SU-DHL-6 (cell line): ENCODE measurements around the gene NUP50.
"Not testable (repeated sequence)": the region's sequence is repeated elsewhere in the genome, so short reads cannot be mapped to it uniquely, and the experiment has no call there.

Experiments
- H2AFZ ChIP-seq: fragments of 200-600 bp; sonication (generic); 2 replicates; pipeline ENCODE4 v1.6.1; 2014; ENCODE audit warnings: low read depth, mild to moderate bottlenecking, moderate library complexity, mixed read lengths, antibody characterized with exemption, low read length; ENCODE audit not compliant: severe bottlenecking
- H3F3A ChIP-seq: fragments of 200-600 bp; shearing (Covaris generic); 2 replicates; pipeline ENCODE4 v1.6.0; 2016; ENCODE audit warnings: antibody characterized with exemption, mild to moderate bottlenecking; ENCODE audit not compliant: insufficient read depth
- H3K27ac ChIP-seq: fragments of 200-600 bp; sonication (generic); 2 replicates; pipeline ENCODE4 v1.5.1; 2016; ENCODE audit warnings: low read depth, mild to moderate bottlenecking, low read length, moderate library complexity, mixed read lengths
- H3K27me3 ChIP-seq: fragments of 200-600 bp; sonication (generic), shearing (Covaris generic); 2 replicates; pipeline ENCODE4 v1.6.0; 2014; ENCODE audit warnings: mild to moderate bottlenecking, low read length
- H3K36me3 ChIP-seq: fragments of 200-600 bp; sonication (generic); 2 replicates; pipeline ENCODE4 v1.6.1; 2014; ENCODE audit warnings: mild to moderate bottlenecking, low read length, mixed read lengths
- H3K4me2 ChIP-seq: fragments of 300-600, 200-600 bp; shearing (Covaris generic), sonication (generic); 2 replicates; pipeline ENCODE4 v1.6.0; 2014; ENCODE audit warnings: low read length, low read depth, mild to moderate bottlenecking; ENCODE audit not compliant: poor library complexity, severe bottlenecking
- H3K4me3 ChIP-seq: fragments of 200-600 bp; sonication (generic); 2 replicates; pipeline ENCODE4 v1.5.1; 2014; ENCODE audit warnings: antibody characterized with exemption, low read length, mild to moderate bottlenecking, mixed read lengths; ENCODE audit not compliant: insufficient read depth, poor library complexity, severe bottlenecking
- H3K79me2 ChIP-seq: fragments of 200-600 bp; sonication (generic); 2 replicates; pipeline ENCODE4 v1.6.1; 2014; ENCODE audit warnings: mild to moderate bottlenecking, low read length, moderate library complexity; ENCODE audit not compliant: insufficient read depth
- H3K9ac ChIP-seq: fragments of 200-600 bp; sonication (generic); 2 replicates; pipeline ENCODE4 v1.7.0; 2014; ENCODE audit warnings: mild to moderate bottlenecking, low read length
- H3K9me2 ChIP-seq: fragments of 200-600 bp; sonication (generic); replicated peaks from 2 replicates; pipeline ENCODE4 v1.6.1; 2014; ENCODE audit warnings: low read length; ENCODE audit not compliant: insufficient read depth
- H3K9me3 ChIP-seq: fragments of 200-600 bp; sonication (generic); 2 replicates; pipeline ENCODE4 v1.6.1; 2014; ENCODE audit warnings: low read length, mixed read lengths; ENCODE audit not compliant: insufficient read depth
- H4K20me1 ChIP-seq: fragments of 200-600 bp; sonication (generic); 2 replicates; pipeline ENCODE4 v1.6.1; 2014; ENCODE audit warnings: low read depth, mild to moderate bottlenecking, antibody characterized with exemption, low read length, moderate library complexity, mixed read lengths
- CTCF ChIP-seq: fragments of 200-600 bp; sonication (generic); IDR thresholded peaks from one replicate; pipeline ENCODE4 v1.5.1; 2017; ENCODE audit warnings: antibody characterized with exemption, mild to moderate bottlenecking, low read length, moderate library complexity; ENCODE audit not compliant: insufficient read depth, poor library complexity, severe bottlenecking
- EZH2phosphoT487 ChIP-seq: fragments of 200-600 bp; sonication (generic), shearing (Covaris generic); conservative IDR thresholded peaks from 2 replicates; pipeline ENCODE4 v1.6.1; 2018; ENCODE audit warnings: mild to moderate bottlenecking, antibody characterized with exemption, low read length, moderate library complexity, mixed read lengths

The NUP50 gene

DNA sequence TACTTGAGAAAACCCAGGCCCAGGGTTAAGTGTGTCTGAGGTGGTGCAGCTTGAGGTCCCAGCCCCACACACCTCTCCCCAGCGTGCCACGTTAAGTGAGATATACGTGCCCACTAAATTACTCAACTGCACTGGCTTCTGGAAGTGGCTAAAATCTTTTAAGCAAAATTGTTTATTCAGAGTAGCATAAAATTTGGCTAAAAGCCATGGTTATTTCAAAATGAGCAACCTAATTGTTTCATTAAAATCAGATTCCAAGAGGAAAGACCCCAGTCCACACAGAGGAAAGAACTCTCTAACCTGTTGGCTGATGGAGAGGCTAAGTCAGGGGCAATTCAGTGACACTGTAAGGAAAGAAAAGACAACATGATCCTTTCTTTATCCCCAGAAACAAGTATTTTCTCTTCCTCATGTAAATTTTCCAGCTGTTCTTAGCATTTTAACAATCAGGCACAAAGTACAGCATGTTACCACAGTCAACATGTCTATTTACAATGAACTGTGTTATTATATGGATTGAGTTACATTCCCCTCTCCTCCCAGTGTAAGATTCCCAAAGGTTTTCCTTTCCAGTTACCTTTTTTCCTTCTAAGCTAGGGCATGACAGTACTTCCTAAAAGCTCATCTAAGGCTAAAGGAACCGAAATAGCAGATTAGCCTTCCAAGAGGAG is 26.6 kb downstream of the NUP50 start:
- Histone ChIP-seq H2AFZ (no peak overlapping the region), H3K9me3 (no peaks in the 10 kb centered on the region), H3K9me2 (no peaks in the 10 kb centered on the region), H3K9ac (no peak overlapping the region), H3K27me3 (no peaks in the 10 kb centered on the region), H3K4me2 (no peak overlapping the region), H3K4me3 (no peak overlapping the region), H3K36me3 (peaks cover 3% of the 10 kb centered on the region; the same call in 1 of the 2 replicates), H3K79me2 (no peaks in the 10 kb centered on the region), H4K20me1 (no peaks in the 10 kb centered on the region), H3K27ac (no peak overlapping the region), H3F3A (0 out of 2 replicates have a peak, but pooled peaks cover 5% of the 10 kb centered on the region)
- TF ChIP-seq CTCF (no peak), EZH2phosphoT487 (no peak)

- not testable (repeated sequence) for H3K27ac ChIP-seq, H2AFZ ChIP-seq, H3K4me3 ChIP-seq, H3K79me2 ChIP-seq, H3F3A ChIP-seq, H3K4me2 ChIP-seq, H3K27me3 ChIP-seq, H3K9ac ChIP-seq, H3K36me3 ChIP-seq, H3K9me3 ChIP-seq, H3K9me2 ChIP-seq, H4K20me1 ChIP-seq
Observed at GRCh38 chr22:45191746-45192145, 28.0 kb downstream of the NUP50 start.

DNA sequence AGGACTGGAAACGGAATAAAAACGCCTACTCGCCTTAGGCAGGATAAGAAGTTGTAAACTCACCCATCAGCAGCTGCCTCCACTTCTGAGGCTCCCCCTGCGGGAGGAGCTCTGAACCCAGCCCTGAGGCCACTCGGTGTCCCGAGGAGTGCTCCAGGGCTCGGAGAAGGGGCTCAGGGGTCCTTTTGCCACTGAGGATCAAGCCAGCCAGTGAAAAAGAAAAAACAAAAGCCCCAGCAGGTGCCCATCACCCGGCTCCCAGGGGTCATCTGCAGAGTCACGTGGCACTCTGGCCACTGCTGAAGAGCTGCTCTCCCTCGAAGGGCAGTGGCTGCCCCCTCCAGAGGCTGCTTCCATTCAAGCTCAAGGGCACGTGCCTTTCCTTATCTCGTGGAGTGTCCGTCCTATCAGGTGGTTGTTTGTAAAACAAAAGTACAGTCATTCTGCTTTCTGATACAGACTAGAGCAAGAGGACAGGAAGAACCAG is 29.0 kb downstream of the NUP50 start:
- TF ChIP-seq EZH2phosphoT487 (no peak), CTCF (no peak)
- Histone ChIP-seq H3K9me3 (no peaks in the 10 kb centered on the region), H3K36me3 (peaks cover 3% of the 10 kb centered on the region; the same call in 1 of the 2 replicates), H3K9ac (no peak overlapping the region), H3K79me2 (no peaks in the 10 kb centered on the region), H3K9me2 (no peaks in the 10 kb centered on the region), H2AFZ (no peak overlapping the region), H3K4me2 (no peak overlapping the region), H3K27ac (no peak overlapping the region), H3F3A (0 out of 2 replicates have a peak, but pooled peaks cover 5% of the 10 kb centered on the region), H3K27me3 (no peaks in the 10 kb centered on the region), H3K4me3 (no peak overlapping the region), H4K20me1 (no peaks in the 10 kb centered on the region)

DNA sequence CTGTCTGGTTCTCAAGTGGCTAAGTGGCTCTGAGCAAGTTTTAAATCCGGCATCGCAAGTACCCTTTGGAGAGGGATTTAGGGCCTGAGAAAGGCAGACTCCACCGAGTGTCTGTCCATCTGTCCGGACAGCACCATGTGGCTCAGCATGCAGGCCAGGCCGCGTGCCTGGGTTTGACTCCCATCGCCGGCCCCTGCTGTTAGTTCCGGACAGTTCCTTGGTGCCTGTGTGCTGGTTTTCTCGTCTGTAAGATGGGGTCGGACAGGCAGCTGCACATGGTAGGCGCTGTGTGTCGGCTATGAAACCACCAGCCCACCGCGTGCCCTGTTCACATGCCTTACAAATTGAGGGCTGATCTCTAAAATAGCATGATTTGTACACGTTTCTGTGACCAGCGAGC is 31.0 kb downstream of the NUP50 start:
- Histone ChIP-seq H3F3A (no peaks in the 10 kb centered on the region), H3K9me3 (no peaks in the 10 kb centered on the region), H3K9me2 (no peaks in the 10 kb centered on the region), H3K27me3 (no peaks in the 10 kb centered on the region), H3K4me2 (no peak overlapping the region), H3K9ac (no peak overlapping the region), H3K4me3 (no peak overlapping the region), H3K27ac (no peak overlapping the region), H3K79me2 (no peaks in the 10 kb centered on the region), H4K20me1 (no peaks in the 10 kb centered on the region), H2AFZ (no peak overlapping the region), H3K36me3 (no peaks in the 10 kb centered on the region)
- TF ChIP-seq CTCF, result no peak
- TF ChIP-seq EZH2phosphoT487, result no peak
